ENCODE measurements around the gene NR1I3.
"Not testable (repeated sequence)": the region's sequence is repeated elsewhere in the genome, so short reads cannot be mapped to it uniquely, and the experiment has no call there.

NR1I3 gene

DNA sequence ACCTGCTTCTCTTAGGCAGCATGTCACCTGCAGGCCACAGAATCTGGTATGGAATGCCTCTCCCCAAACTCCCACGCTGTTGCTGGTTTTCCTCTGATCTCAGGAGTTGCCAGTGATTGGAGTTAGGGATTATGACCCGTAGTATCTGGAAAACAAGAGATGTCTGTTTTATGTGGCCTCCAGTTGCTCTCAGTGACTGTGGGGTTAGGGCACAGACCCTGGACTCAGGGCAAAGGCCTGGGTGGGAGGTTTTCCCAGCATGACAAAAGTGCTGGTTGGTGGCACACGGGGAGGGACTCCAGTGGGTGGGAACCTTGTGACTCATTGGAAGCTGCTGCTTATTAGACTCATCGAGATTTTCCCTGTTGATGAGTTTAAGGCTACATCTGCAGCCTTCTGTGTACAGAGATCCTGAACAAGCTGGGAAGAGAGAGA, at the start of gene NR1I3:
Gene NR1I3, minus strand, starts transcription at position 165 of the 435 bp plus-strand sequence. CDS start 1,638 bp downstream, outside the sequence.
- DNase-seq = no peak

- no peak for DNase-seq
These were observed 49.6 kb upstream of the NR1I3 start for GRCh38 chr1:161287482-161288054.

GRCh38 chr1:161285521-161285920, 47.5 kb upstream of the NR1I3 start:
- DNase-seq = no peak

DNA sequence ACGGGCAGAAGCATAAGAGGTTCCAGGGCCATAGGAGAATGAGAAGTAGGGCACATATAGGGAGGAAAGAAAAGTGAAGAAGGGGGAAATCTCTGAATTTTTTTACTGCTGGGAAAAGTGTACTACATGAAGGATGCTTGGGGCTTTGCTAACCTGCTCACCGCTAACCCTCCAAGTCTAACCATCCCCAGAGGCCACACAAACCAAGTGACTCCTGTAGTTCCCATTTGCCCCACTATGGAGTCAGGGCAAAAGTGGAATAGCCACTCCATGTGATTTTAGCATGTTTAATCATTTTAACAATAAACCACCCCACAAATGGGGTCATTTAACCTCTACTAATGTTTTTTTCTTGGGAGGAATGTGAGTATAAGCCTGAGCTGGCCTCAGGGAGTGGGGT, 47.1 kb upstream of the NR1I3 start:
- DNase-seq = no peak

DNA sequence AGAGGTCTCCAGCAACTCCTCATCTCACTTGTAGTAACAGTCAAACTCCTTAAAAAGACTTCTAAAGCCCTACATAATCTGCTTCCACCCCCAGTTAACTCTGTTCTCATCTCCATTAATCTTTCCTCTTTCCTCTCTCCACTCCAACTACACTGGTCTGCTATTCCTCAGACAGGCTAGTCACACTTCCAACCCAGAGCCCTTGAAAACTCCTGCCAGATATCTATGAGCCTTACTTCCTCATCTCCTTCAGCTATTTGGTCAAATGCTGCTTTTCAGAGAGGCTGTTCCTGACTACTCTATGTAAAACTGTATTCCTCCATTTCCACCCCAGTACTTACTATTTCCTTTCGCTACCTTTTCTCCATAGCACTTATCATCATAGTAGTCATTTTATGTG, 45.0 kb upstream of the NR1I3 start:
- DNase-seq = no peak

- no peak for DNase-seq
These were observed 36.9 kb upstream of the NR1I3 start for GRCh38 chr1:161274874-161275273.

GRCh38 chr1:161273402-161273801, 35.4 kb upstream of the NR1I3 start:
- DNase-seq = no peak

GRCh38 chr1:161267321-161267720, 29.3 kb upstream of the NR1I3 start:
- no peak for DNase-seq

GRCh38 chr1:161266836-161267235, 28.8 kb upstream of the NR1I3 start:
- no peak for DNase-seq

- DNase-seq = no peak
These were observed 28.2 kb upstream of the NR1I3 start for GRCh38 chr1:161266202-161266601.

GRCh38 chr1:161265305-161265704, 27.3 kb upstream of the NR1I3 start:
- DNase-seq = no peak

- no peak for DNase-seq
These were observed 23.5 kb upstream of the NR1I3 start for GRCh38 chr1:161261261-161262235.

DNA sequence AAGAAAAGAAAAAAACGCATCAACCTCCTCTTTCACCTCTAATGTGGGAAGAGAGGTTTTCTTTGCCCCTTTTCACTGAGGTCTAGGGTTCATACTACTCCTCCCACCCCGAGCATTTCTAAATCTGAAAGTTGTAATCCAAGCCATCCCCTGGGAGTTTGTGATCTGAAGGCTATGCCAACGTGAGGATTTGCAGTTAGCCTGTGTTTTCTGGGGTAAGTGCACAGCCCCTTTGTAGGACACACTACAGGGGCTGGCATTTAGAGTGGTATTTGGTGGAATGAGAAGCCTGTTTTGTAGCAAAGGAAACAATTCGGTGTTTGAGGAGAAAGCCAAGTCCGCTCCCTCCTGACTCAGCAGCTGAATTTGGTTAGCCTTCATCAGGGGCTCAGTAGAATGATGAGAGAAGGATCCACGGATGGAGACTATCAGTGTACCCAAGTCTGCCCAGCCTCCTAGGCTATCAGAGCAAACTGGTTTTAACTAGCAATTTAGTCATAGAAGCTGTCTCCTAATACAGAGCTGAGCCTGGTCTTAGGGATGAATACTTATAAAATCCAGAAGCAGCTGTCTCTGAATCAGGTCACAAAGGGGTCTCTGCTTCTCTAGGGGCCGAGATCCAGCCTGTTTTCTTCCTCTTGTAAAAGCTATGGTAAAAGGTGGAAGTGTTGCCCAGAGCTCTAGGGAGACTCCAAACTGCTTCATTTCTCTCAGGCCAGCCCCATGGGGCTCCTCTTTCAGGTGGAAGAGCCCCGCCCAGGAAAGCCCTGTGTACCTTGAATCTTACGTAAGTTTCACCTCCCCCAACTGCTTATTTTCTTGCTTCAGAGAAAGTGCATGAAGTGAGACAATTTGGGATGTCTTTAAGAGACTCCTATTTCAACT, 22.6 kb upstream of the NR1I3 start:
- no peak for DNase-seq

DNA sequence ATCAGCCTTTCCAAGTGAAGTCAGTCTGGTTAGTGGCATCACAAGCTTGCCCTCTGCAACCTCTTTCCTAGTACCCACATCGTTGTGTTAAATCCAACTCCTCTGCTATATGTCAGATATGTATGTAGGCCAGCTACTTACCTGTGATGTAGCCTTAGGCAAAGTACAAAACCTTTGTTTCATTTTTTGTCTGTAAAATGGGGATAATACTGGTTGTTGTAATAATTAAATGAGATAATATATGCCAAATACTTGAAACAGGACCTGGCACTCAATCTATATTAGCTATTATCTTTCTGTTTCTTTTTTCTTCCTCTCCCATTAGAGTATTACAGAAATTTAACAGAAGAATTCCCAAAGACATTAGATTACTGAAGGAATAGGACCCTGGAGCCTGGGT, 21.8 kb upstream of the NR1I3 start:
- DNase-seq = no peak

DNA sequence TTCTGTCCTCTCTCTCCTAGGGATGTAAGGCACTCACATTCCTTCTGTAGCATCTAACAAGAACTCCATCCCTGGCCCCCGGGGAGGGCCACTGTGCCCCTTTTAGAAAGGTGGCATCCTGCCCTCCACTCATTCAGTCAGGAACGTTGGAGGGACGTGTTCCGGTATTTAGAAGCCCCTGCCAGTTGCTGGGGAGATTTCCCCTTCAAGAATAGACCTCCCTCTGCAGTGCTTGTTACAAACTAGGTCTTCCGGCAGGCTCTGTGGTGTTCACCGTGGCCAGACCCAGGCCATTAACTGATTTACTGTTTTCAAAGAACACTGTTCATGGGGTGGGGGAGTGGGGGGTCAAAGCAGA, 21.3 kb upstream of the NR1I3 start:
- DNase-seq = no peak

GRCh38 chr1:161258439-161259344, 20.7 kb upstream of the NR1I3 start, which contains the start of gene PCP4L1:
TSS of gene PCP4L1 (plus strand) at chr1:161258745. CDS start at chr1:161258975, 230 bp downstream.
- DNase-seq = no peak

- not testable (repeated sequence) for DNase-seq
These were observed 19.1 kb upstream of the NR1I3 start for GRCh38 chr1:161257109-161257508.

DNA sequence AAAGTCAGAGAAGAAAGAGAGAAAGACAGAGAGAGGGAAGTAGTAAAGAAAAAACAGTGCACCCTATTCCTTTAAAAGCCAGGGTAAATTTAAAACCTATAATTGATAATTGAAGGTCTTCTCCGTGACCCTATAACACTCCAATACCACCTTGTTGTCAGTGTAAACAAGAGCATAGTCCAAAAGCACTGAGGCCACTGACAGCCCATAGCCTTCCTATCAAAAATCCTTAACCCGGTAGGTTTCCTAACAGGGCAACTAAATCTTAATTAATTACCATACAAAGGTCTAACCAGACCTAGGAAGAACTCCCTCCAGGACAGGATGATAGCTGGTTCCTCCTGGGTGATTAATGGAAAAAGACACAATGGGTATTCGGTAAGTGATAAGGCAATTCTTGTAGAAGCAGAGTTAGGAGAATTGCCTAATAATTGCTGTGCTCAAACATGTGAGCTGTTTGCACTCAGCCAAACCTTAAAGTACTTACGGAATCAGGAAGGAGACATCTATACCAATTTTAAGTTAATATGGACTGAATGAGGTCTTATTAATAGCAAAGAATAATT, 18.0 kb upstream of the NR1I3 start:
- not testable (repeated sequence) for DNase-seq

GRCh38 chr1:161255302-161255701, 17.3 kb upstream of the NR1I3 start:
- not testable (repeated sequence) for DNase-seq

- no peak for DNase-seq
These were observed 13.6 kb upstream of the NR1I3 start for GRCh38 chr1:161251579-161251978.

DNA sequence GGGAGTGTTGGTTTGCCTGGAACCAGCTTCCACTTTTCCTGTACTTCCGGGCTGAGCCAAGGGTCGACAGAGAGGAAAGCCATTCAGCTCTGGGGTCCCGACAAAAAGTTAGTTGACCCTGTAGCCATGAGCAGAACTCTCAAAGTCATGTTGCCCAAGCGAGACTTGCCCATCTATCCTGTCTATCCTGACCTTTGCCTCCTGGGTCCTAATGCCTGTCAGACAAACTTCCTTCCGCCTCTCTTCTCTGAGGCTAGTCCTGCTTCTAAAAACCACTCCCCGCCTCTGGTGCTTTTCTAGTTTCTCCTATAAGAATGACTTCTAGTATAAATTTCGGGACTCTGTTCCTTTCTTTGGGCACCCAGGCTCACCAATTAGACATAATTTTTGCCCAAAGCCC, 12.8 kb upstream of the NR1I3 start:
- DNase-seq = no peak

GRCh38 chr1:161250100-161250499, 12.1 kb upstream of the NR1I3 start:
- DNase-seq = not testable (repeated sequence)
